Loucy (cell line): ENCODE data around the gene ANKS4B.

ENCODE experiments used
- H2AFZ ChIP-seq: fragments of 200-600 bp; sonication (generic); 2 replicates; pipeline ENCODE4 v1.6.0; 2016; ENCODE audit warnings: antibody characterized with exemption, mild to moderate bottlenecking, low read length, moderate library complexity
- H3F3A ChIP-seq: fragments of 200-600 bp; 2 replicates; pipeline ENCODE4 v1.6.0; 2016; ENCODE audit warnings: antibody characterized with exemption, low read depth, mild to moderate bottlenecking
- H3K27me3 ChIP-seq: fragments of 200-600 bp; sonication (generic); 2 replicates; pipeline ENCODE4 v1.6.1; 2014; ENCODE audit warnings: low read length, mild to moderate bottlenecking; ENCODE audit not compliant: insufficient read depth, poor library complexity, severe bottlenecking
- H3K36me3 ChIP-seq: fragments of 200-600 bp; sonication (generic); 2 replicates; pipeline ENCODE4 v1.6.1; 2016; ENCODE audit warnings: low read length; ENCODE audit not compliant: insufficient read depth
- H3K4me1 ChIP-seq: fragments of 200-600 bp; sonication (generic); 2 replicates; pipeline ENCODE4 v1.5.1; 2014; ENCODE audit warnings: low read length, mild to moderate bottlenecking; ENCODE audit not compliant: insufficient read depth, poor library complexity, severe bottlenecking
- H3K4me2 ChIP-seq: fragments of 200-600 bp; sonication (generic); 2 replicates; pipeline ENCODE4 v1.6.0; 2014; ENCODE audit warnings: antibody characterized with exemption, low read length, low read depth, mild to moderate bottlenecking; ENCODE audit not compliant: poor library complexity, severe bottlenecking
- H3K4me3 ChIP-seq: fragments of 200-600 bp; sonication (generic); 2 replicates; pipeline ENCODE4 v1.5.1; 2014; ENCODE audit warnings: low read length, mild to moderate bottlenecking, mixed read lengths; ENCODE audit not compliant: poor library complexity, severe bottlenecking
- H3K79me2 ChIP-seq: fragments of 200-600 bp; sonication (generic); 2 replicates; pipeline ENCODE4 v1.6.1; 2014; ENCODE audit warnings: low read length; ENCODE audit not compliant: insufficient read depth
- H3K9ac ChIP-seq: fragments of 200-600 bp; sonication (generic); 2 replicates; pipeline ENCODE4 v1.6.0; 2014; ENCODE audit warnings: mild to moderate bottlenecking, low read depth, low read length, moderate library complexity; ENCODE audit not compliant: poor library complexity, severe bottlenecking
- H3K9me2 ChIP-seq: fragments of 200-600 bp; sonication (generic); replicated peaks from 2 replicates; pipeline ENCODE4 v1.6.1; 2016; ENCODE audit warnings: low read depth, low read length, mixed read lengths
- H3K9me3 ChIP-seq: fragments of 200-600 bp; sonication (generic); 2 replicates; pipeline ENCODE4 v1.6.1; 2014; ENCODE audit warnings: mild to moderate bottlenecking, antibody characterized with exemption, low read length, low read depth; ENCODE audit not compliant: insufficient read depth
- H4K20me1 ChIP-seq: fragments of 200-600 bp; sonication (generic); 2 replicates; pipeline ENCODE4 v1.6.0; 2014; ENCODE audit warnings: antibody characterized with exemption, low read length, mild to moderate bottlenecking; ENCODE audit not compliant: insufficient read depth, poor library complexity, severe bottlenecking
- EZH2phosphoT487 ChIP-seq: fragments of 200-600 bp; IDR thresholded peaks from 2 replicates; pipeline ENCODE4 v1.6.1; 2018; ENCODE audit warnings: antibody characterized with exemption, mild to moderate bottlenecking, moderate library complexity, borderline replicate concordance
- TF ChIP-seq, protein P1 (sequence below): fragments of 200-600 bp; sonication (generic); conservative IDR thresholded peaks from 2 replicates; pipeline ENCODE4 v1.5.1; 2014; ENCODE audit warnings: mild to moderate bottlenecking, antibody characterized with exemption, low read length

The ANKS4B gene

DNA sequence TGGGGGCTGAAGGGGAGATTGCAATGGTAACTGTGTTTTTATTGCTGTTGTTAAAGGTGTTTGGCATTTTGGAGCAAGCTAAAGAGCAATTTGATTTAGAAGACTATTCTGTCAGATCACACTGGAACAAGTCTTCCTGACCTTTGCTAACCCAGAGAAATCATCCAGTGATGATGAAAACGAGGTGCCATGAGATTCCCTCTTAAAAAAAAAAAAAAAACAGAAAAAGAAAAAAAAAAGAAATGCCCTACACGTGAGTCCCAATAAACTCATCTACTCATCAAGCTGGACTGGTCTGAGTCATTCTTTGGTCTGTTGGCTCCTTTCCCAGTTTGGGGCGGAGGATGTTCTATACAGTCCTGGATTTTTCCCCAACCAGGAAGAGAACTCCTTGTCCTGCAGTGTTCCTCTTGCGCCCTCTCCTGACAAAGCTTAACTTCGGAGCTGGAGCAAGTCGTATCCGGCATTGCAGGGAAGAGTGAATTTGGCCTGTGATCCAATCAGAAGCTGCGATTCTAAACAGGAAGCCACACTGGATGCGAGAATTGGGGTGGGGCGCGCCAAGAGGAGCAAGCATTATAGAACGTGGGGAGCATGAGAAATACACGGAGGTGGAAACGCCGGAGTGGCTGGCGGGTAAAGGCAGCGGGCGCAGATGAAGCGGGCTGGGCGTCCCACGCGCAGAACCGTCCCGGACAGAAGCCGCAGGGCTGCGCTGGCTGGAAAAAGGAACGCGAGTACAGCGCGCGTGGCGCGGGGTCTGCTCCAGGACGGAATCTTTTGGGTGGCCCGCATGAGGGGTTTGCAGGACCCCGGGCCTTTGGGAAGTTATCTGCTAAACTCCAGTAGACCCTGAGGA lies 67.0 kb downstream of the ANKS4B start:
- Histone ChIP-seq H3K79me2 (no peaks in the 10 kb centered on the region), H3K4me1 (peaks cover 9% of the 10 kb centered on the region), H3K4me2 (peak overlapping the region; percentile 73), H3K36me3 (no peaks in the 10 kb centered on the region), H2AFZ (peak overlapping the region; percentile 96), H3K9ac (peak overlapping the region; percentile 52), H3K9me3 (no peaks in the 10 kb centered on the region), H3K27me3 (no peaks in the 10 kb centered on the region), H3K4me3 (peak overlapping the region; percentile 76), H3K9me2 (no peaks in the 10 kb centered on the region), H3F3A (no peaks in the 10 kb centered on the region), H4K20me1 (no peaks in the 10 kb centered on the region)
- TF ChIP-seq EZH2phosphoT487 = no peak
- TF ChIP-seq, protein P1, sequence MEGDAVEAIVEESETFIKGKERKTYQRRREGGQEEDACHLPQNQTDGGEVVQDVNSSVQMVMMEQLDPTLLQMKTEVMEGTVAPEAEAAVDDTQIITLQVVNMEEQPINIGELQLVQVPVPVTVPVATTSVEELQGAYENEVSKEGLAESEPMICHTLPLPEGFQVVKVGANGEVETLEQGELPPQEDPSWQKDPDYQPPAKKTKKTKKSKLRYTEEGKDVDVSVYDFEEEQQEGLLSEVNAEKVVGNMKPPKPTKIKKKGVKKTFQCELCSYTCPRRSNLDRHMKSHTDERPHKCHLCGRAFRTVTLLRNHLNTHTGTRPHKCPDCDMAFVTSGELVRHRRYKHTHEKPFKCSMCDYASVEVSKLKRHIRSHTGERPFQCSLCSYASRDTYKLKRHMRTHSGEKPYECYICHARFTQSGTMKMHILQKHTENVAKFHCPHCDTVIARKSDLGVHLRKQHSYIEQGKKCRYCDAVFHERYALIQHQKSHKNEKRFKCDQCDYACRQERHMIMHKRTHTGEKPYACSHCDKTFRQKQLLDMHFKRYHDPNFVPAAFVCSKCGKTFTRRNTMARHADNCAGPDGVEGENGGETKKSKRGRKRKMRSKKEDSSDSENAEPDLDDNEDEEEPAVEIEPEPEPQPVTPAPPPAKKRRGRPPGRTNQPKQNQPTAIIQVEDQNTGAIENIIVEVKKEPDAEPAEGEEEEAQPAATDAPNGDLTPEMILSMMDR = peak; percentile 83

DNA sequence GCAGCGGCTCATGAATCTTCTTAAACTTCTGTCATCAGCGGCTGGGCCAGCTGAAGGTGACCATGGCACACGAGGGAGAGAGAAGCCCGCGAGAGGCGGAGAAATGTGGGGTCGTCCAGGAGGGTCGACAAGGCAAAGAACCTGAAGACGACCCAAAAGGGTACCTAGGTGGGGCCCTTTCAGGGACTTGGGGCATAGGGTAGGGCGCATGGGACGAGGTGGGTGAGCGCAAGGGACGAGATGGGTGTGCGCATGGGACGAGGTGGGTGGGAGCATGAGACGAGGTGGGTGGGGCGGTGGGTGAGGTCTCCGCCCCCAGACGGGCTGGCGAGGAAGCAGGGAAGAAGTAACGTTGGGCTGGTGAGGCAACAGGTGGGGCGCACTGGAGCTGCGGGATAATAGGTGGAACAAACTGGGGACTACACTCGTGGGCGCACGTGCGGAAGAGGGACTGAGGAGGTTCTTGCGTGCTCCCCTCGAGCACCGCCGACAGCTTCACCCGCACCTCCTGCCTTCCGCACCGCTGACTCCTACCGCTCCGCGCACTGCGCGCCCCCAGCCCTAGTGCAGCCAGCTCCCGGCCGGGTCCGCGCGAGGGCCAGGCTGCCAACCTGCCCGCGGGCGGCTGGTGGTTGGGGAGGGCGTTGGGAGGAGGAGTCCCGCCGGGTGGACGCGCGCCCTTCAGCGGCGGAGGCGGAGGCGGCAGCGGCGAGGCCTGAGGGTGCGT lies 67.8 kb downstream of the ANKS4B start:
- H4K20me1 ChIP-seq = no peaks in the 10 kb centered on the region
- H3K27me3 ChIP-seq = no peaks in the 10 kb centered on the region
- peak overlapping the region; percentile 73 for H3K4me2 ChIP-seq
- TF ChIP-seq, protein P1 = peak; percentile 41
- TF ChIP-seq EZH2phosphoT487 = no peak
- peaks cover 9% of the 10 kb centered on the region for H3K4me1 ChIP-seq
- H3K36me3 ChIP-seq = no peaks in the 10 kb centered on the region
- peak overlapping the region; percentile 76 for H3K4me3 ChIP-seq
- H3F3A ChIP-seq = no peaks in the 10 kb centered on the region
- H3K9me3 ChIP-seq = no peaks in the 10 kb centered on the region
- no peaks in the 10 kb centered on the region for H3K9me2 ChIP-seq
- peak overlapping the region; percentile 96 for H2AFZ ChIP-seq
- no peaks in the 10 kb centered on the region for H3K79me2 ChIP-seq
- H3K9ac ChIP-seq = peak overlapping the region; percentile 52

DNA sequence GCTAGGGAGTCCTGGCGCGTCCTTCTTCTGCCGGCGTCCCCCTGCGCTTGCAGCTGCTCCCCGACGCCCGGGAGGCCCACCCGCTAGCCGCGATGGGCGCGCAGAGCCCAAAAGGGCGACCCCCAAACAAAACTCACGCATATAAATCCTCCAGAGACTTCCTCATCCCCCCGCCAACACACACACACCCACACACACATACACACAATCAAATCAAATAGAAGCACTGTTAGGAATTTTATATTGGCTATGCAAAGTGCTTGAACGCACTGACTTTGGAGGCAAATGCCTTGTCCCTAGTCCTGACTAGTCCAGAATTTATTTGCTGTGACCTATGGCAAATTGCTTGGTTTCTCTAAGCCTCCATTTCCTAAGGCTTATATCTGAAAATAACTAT lies 68.4 kb downstream of the ANKS4B start:
- Histone ChIP-seq H3K27me3 (no peaks in the 10 kb centered on the region), H4K20me1 (no peaks in the 10 kb centered on the region), H2AFZ (peak overlapping the region; percentile 96), H3K9ac (peak overlapping the region; percentile 52), H3K4me2 (peak overlapping the region; percentile 73), H3K9me2 (no peaks in the 10 kb centered on the region), H3K36me3 (no peaks in the 10 kb centered on the region), H3K4me3 (peak overlapping the region; percentile 76), H3K79me2 (no peaks in the 10 kb centered on the region), H3F3A (no peaks in the 10 kb centered on the region), H3K9me3 (no peaks in the 10 kb centered on the region), H3K4me1 (peaks cover 9% of the 10 kb centered on the region)
- no peak for TF ChIP-seq EZH2phosphoT487
- TF ChIP-seq, protein P1 = no peak
